ENCODE results near the gene SLC5A2. TPM values are rescaled to one million over a fixed set of nuclear protein-coding genes. Genes with fewer than 3 reads are reported as not detected.

The SLC5A2 gene
- total and polyA plus RNA-seq, 2 donors from 2014 or later = 4.8 to 208 TPM

DNA sequence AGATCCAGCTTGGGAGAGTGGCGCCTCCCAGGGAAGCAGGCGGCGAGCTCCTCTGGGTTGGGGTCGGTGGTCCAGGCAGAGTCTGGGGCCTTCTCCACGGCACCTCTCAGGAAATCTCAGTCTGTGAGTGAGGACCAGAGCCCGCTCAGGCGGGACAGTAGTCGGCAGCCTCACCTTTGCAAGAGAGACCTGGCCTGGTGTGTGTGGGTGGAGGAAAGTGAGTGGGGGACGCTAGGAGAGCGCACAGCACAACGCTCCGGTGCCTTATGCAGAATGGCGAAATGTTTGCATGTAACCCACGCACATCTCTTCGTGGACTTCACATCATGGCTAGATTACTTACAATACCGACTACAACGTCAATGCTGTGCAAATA, 47.0 kb downstream of the SLC5A2 start:
- no peak for TF ChIP-seq CTCF (IDR thresholded peaks at IDR 0.05; ENCODE audit: borderline replicate concordance, extremely low read depth, insufficient read depth)
- intact Hi-C loops (cut with DNase I) = no loop called here
- Histone ChIP-seq H3K4me1 (ENCODE audit: control insufficient read depth in 2 of 3, insufficient read depth in 2 of 3, low read depth in 1 of 3, low read length in 3 of 3) (peaks cover 0 to 2% (median 0%) of the 10 kb centered on the region in 3 donors), H3K4me3 (ENCODE audit: low read length in 3 of 3) (peak overlapping the region in 2 of 3 donors; percentile 11 to 35), H3K9ac (ENCODE audit: low read length in 3 of 3) (no peak overlapping the region), H3K27me3 (ENCODE audit: control insufficient read depth, insufficient read depth, low read length) (peaks cover 4% of the 10 kb centered on the region), H3K27ac (ENCODE audit: low read depth in 2 of 2, low read length in 2 of 2) (no peak overlapping the region), H3K9me3 (ENCODE audit: control insufficient read depth in 2 of 3, insufficient read depth in 1 of 3, low read length in 3 of 3) (no peaks in the 10 kb centered on the region), H3K36me3 (ENCODE audit: control insufficient read depth in 2 of 3, insufficient read depth in 3 of 3, low read length in 3 of 3) (no peaks in the 10 kb centered on the region)
- no peak for FAIRE-seq
- peak in 2 of 5 donors; percentile 6 to 68 for DNase-seq

DNA sequence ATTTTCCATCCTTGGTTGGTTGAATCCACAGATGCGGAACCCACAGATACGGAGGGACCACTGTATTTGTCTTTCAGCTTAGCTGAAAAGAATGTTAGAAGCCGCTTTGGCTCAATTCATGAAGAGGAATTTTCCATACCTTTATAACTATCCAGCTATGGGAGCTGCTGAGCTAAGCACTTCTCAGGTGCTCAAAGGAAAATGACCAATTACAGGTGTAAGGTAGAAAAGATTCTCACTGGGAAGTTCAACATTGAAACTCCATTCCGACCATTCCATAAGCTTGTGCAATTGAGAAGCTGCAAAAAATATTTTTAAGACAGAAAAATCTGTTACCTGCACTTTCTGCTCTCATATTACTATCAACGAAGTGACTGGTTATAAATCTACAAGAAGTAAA, 47.5 kb downstream of the SLC5A2 start:
- FAIRE-seq = no peak
- TF ChIP-seq CTCF (IDR thresholded peaks at IDR 0.05; ENCODE audit: borderline replicate concordance, extremely low read depth, insufficient read depth) = no peak
- intact Hi-C loops (cut with DNase I) = no loop called here
- H3K9me3 ChIP-seq (ENCODE audit: control insufficient read depth in 2 of 3, insufficient read depth in 1 of 3, low read length in 3 of 3) = no peaks in the 10 kb centered on the region
- H3K9ac ChIP-seq (ENCODE audit: low read length in 3 of 3) = no peak overlapping the region
- H3K27ac ChIP-seq (ENCODE audit: low read depth in 2 of 2, low read length in 2 of 2) = no peak overlapping the region
- H3K27me3 ChIP-seq (ENCODE audit: control insufficient read depth, insufficient read depth, low read length) = peaks cover 4% of the 10 kb centered on the region
- peaks cover 0 to 2% (median 0%) of the 10 kb centered on the region in 3 donors for H3K4me1 ChIP-seq (ENCODE audit: control insufficient read depth in 2 of 3, insufficient read depth in 2 of 3, low read depth in 1 of 3, low read length in 3 of 3)
- H3K36me3 ChIP-seq (ENCODE audit: control insufficient read depth in 2 of 3, insufficient read depth in 3 of 3, low read length in 3 of 3) = no peaks in the 10 kb centered on the region
- H3K4me3 ChIP-seq (ENCODE audit: low read length in 3 of 3) = no peak overlapping the region
- DNase-seq = no peak

DNA sequence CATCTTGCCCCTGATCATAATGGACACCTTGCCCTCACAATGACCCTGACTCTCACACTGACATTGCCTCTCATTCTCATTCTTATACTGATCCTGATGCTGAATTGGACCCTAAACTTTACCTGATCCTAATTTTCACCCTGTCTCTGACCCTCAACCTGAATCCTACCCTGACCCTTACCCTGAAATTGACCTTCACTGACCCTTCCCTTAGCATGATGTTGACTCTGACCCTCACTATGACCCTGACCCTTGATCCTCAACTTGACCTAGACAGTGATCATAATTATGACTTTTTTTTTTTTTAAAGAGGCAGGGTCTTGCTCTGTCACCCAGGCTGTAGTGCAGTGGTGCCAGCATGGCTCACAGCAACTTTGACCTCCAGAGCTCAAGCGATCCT, 48.2 kb downstream of the SLC5A2 start:
- TF ChIP-seq CTCF (IDR thresholded peaks at IDR 0.05; ENCODE audit: borderline replicate concordance, extremely low read depth, insufficient read depth) = no peak
- no peaks in the 10 kb centered on the region for H3K9me3 ChIP-seq (ENCODE audit: control insufficient read depth in 2 of 3, insufficient read depth in 1 of 3, low read length in 3 of 3)
- H3K9ac ChIP-seq (ENCODE audit: low read length in 3 of 3) = no peak overlapping the region
- intact Hi-C loops (cut with DNase I) = no loop called here
- H3K27ac ChIP-seq (ENCODE audit: low read depth in 2 of 2, low read length in 2 of 2) = no peak overlapping the region
- no peak overlapping the region for H3K4me3 ChIP-seq (ENCODE audit: low read length in 3 of 3)
- FAIRE-seq (no peak), DNase-seq (no peak)
- peaks cover 4% of the 10 kb centered on the region for H3K27me3 ChIP-seq (ENCODE audit: control insufficient read depth, insufficient read depth, low read length)
- no peaks in the 10 kb centered on the region for H3K36me3 ChIP-seq (ENCODE audit: control insufficient read depth in 2 of 3, insufficient read depth in 3 of 3, low read length in 3 of 3)
- H3K4me1 ChIP-seq (ENCODE audit: control insufficient read depth in 2 of 3, insufficient read depth in 2 of 3, low read depth in 1 of 3, low read length in 3 of 3) = peaks cover 0 to 2% (median 0%) of the 10 kb centered on the region in 3 donors

GRCh38 chr16:31532120-31532519, 49.2 kb downstream of the SLC5A2 start:
- H3K27ac ChIP-seq (ENCODE audit: low read depth in 2 of 2, low read length in 2 of 2) = no peak overlapping the region
- intact Hi-C loops (cut with DNase I) = no loop called here
- H3K27me3 ChIP-seq (ENCODE audit: control insufficient read depth, insufficient read depth, low read length) = peaks cover 4% of the 10 kb centered on the region
- DNase-seq (no peak), FAIRE-seq (no peak)
- peaks cover 0 to 2% (median 0%) of the 10 kb centered on the region in 3 donors for H3K4me1 ChIP-seq (ENCODE audit: control insufficient read depth in 2 of 3, insufficient read depth in 2 of 3, low read depth in 1 of 3, low read length in 3 of 3)
- no peak for TF ChIP-seq CTCF (IDR thresholded peaks at IDR 0.05; ENCODE audit: borderline replicate concordance, extremely low read depth, insufficient read depth)
- H3K9me3 ChIP-seq (ENCODE audit: control insufficient read depth in 2 of 3, insufficient read depth in 1 of 3, low read length in 3 of 3) = no peaks in the 10 kb centered on the region
- no peak overlapping the region for H3K9ac ChIP-seq (ENCODE audit: low read length in 3 of 3)
- no peak overlapping the region for H3K4me3 ChIP-seq (ENCODE audit: low read length in 3 of 3)
- H3K36me3 ChIP-seq (ENCODE audit: control insufficient read depth in 2 of 3, insufficient read depth in 3 of 3, low read length in 3 of 3) = no peaks in the 10 kb centered on the region
